ENCODE measurements around the gene EPB41L4B.
"Not testable (repeated sequence)": the region's sequence is repeated elsewhere in the genome, so short reads cannot be mapped to it uniquely, and the experiment has no call there.

EPB41L4B gene

GRCh38 chr9:109297899-109298298 lies 23.0 kb downstream of the EPB41L4B start:
- DNase-seq (ENCODE audit: low read depth): no peak

GRCh38 chr9:109295221-109296130 lies 25.4 kb downstream of the EPB41L4B start:
- no peak for DNase-seq (ENCODE audit: low read depth)

- no peak for DNase-seq (ENCODE audit: low read depth)
Observed at GRCh38 chr9:109290385-109290784, 30.5 kb downstream of the EPB41L4B start.

GRCh38 chr9:109289931-109290330 lies 30.9 kb downstream of the EPB41L4B start:
- DNase-seq (ENCODE audit: low read depth): no peak

GRCh38 chr9:109289186-109289585 lies 31.7 kb downstream of the EPB41L4B start:
- no peak for DNase-seq (ENCODE audit: low read depth)

GRCh38 chr9:109286981-109287380 lies 33.9 kb downstream of the EPB41L4B start:
- no peak for DNase-seq (ENCODE audit: low read depth)

GRCh38 chr9:109286571-109286977 lies 34.3 kb downstream of the EPB41L4B start:
- no peak for DNase-seq (ENCODE audit: low read depth)

GRCh38 chr9:109283672-109284071 lies 37.2 kb downstream of the EPB41L4B start:
- not testable (repeated sequence) for DNase-seq (ENCODE audit: low read depth)

GRCh38 chr9:109283012-109283411 lies 37.8 kb downstream of the EPB41L4B start:
- DNase-seq (ENCODE audit: low read depth): no peak

- DNase-seq (ENCODE audit: low read depth): no peak
Observed at GRCh38 chr9:109282302-109282701, 38.6 kb downstream of the EPB41L4B start.

GRCh38 chr9:109281518-109281917 lies 39.3 kb downstream of the EPB41L4B start:
- DNase-seq (ENCODE audit: low read depth): no peak

GRCh38 chr9:109278848-109279247 lies 42.0 kb downstream of the EPB41L4B start:
- DNase-seq (ENCODE audit: low read depth): no peak

GRCh38 chr9:109278216-109278615 lies 42.6 kb downstream of the EPB41L4B start:
- no peak for DNase-seq (ENCODE audit: low read depth)

- DNase-seq (ENCODE audit: low read depth): no peak
Observed at GRCh38 chr9:109277451-109277850, 43.4 kb downstream of the EPB41L4B start.

GRCh38 chr9:109276469-109277440 lies 44.1 kb downstream of the EPB41L4B start:
- no peak for DNase-seq (ENCODE audit: low read depth)

GRCh38 chr9:109274884-109275730 lies 45.8 kb downstream of the EPB41L4B start:
- DNase-seq (ENCODE audit: low read depth): no peak

GRCh38 chr9:109273869-109274268 lies 47.0 kb downstream of the EPB41L4B start:
- DNase-seq (ENCODE audit: low read depth): no peak

- no peak for DNase-seq (ENCODE audit: low read depth)
Observed at GRCh38 chr9:109272745-109273144, 48.1 kb downstream of the EPB41L4B start.

- DNase-seq (ENCODE audit: low read depth): no peak
Observed at GRCh38 chr9:109272045-109272444, 48.8 kb downstream of the EPB41L4B start.

- no peak for DNase-seq (ENCODE audit: low read depth)
Observed at GRCh38 chr9:109270971-109271925, 49.6 kb downstream of the EPB41L4B start.

- no peak for DNase-seq (ENCODE audit: low read depth)
Observed at GRCh38 chr9:109270441-109270840, 50.4 kb downstream of the EPB41L4B start.
